MM.1S (cell line): ENCODE data around the gene SLC19A2.

Experiments used
- EZH2 ChIP-seq: fragments of 300-600 bp; sonication (generic); optimal IDR thresholded peaks from 2 replicates; pipeline ENCODE3; 2017; ENCODE audit warnings: low read depth, mild to moderate bottlenecking, antibody characterized with exemption, low read length, mixed read lengths
- TF ChIP-seq, protein P1 (sequence below): fragments of 300-600 bp; sonication (generic); IDR thresholded peaks from 2 replicates; pipeline ENCODE4 v1.5.1; 2016; ENCODE audit warnings: antibody characterized with exemption, low read length, mixed read lengths

- TF ChIP-seq, protein P1, sequence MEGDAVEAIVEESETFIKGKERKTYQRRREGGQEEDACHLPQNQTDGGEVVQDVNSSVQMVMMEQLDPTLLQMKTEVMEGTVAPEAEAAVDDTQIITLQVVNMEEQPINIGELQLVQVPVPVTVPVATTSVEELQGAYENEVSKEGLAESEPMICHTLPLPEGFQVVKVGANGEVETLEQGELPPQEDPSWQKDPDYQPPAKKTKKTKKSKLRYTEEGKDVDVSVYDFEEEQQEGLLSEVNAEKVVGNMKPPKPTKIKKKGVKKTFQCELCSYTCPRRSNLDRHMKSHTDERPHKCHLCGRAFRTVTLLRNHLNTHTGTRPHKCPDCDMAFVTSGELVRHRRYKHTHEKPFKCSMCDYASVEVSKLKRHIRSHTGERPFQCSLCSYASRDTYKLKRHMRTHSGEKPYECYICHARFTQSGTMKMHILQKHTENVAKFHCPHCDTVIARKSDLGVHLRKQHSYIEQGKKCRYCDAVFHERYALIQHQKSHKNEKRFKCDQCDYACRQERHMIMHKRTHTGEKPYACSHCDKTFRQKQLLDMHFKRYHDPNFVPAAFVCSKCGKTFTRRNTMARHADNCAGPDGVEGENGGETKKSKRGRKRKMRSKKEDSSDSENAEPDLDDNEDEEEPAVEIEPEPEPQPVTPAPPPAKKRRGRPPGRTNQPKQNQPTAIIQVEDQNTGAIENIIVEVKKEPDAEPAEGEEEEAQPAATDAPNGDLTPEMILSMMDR, result peak; percentile 43
- TF ChIP-seq EZH2, result no peak
These were observed at the start of gene SLC19A2 for GRCh38 chr1:169485431-169486280.
